Neutrophil (primary cell): ENCODE data around the gene MAJIN.
A peak's percentile ranks its signal among the peaks of the same experiment; 100 is the strongest.

Experiments
- H3K27ac ChIP-seq: fragments of 200-600 bp; sonication (generic); 2 replicates; pipeline ENCODE4 v1.5.1; 2016; ENCODE audit warnings: mild to moderate bottlenecking, moderate library complexity
- H3K27me3 ChIP-seq: fragments of 200-600 bp; sonication (generic); 2 replicates; pipeline ENCODE4 v1.6.0; 2016; ENCODE audit warnings: mild to moderate bottlenecking
- H3K36me3 ChIP-seq: fragments of 200-600 bp; sonication (generic); 2 replicates; pipeline ENCODE4 v1.5.1; 2017
- H3K4me1 ChIP-seq, 2 experiments: fragments of 200-600 bp in 1 of 2; sonication (generic) in 1 of 2; 1 replicate in 1 of 2; 2 replicates in 1 of 2; pipeline versions ENCODE4 v1.5.1 to v1.6.1; 2013 to 2016; ENCODE audit warnings: low read depth in 1 of 2, low read length in 1 of 2, mild to moderate bottlenecking in 1 of 2, moderate library complexity in 1 of 2; ENCODE audit not compliant: control insufficient read depth in 1 of 2, insufficient read depth in 1 of 2
- H3K4me3 ChIP-seq, 2 experiments: fragments of 200-600 bp in 1 of 2; sonication (generic) in 1 of 2; 1 replicate in 1 of 2; 2 replicates in 1 of 2; pipeline ENCODE4 v1.5.1; 2013 to 2016; ENCODE audit warnings: low read depth in 1 of 2, low read length in 1 of 2, mild to moderate bottlenecking in 1 of 2, moderate library complexity in 1 of 2
- H3K9me3 ChIP-seq: fragments of 200-600 bp; sonication (generic); 2 replicates; pipeline ENCODE4 v1.5.1; 2016
- TF ChIP-seq, protein P1 (sequence below): fragments of 200-600 bp; sonication (generic); IDR thresholded peaks from 2 replicates; pipeline ENCODE4 v1.5.1; 2016; ENCODE audit warnings: antibody characterized with exemption

Gene MAJIN

DNA sequence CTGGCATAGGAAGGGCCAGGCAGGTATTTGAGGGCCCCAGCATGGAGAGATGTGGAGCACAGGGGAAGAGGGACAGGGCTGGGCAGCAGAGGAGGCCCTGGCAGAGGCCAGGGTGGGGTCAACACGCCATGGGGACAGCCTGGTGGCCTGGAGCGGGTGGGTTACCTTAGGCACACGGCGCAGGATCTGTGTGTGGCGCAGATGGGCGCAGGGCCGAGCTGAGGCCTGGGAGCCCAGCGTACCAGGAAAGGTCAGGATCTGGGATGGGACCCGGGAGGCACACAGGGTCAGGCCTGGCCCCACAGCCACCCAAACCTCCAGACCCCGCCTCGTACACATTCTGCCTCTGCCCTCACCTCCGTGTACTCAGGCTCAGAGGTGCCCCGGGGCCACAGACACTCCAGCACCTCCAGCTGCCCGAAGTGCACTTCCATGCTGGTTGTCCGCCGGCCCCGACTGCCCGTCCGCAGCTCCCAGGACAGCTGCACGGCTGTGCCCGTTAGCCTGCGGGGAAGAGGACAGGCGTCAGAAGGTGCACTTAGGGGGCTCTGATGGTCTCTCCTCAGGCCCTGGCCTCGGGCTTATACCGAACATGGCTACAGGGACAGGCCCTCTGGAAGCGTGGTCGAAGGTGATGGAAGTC, 61.3 kb downstream of the MAJIN start:
- Histone ChIP-seq H3K27me3 (no peaks in the 10 kb centered on the region), H3K36me3 (peaks cover 97% of the 10 kb centered on the region), H3K9me3 (peaks cover 8% of the 10 kb centered on the region), H3K4me3 (no peak overlapping the region), H3K4me1 (peaks cover 6 to 7% of the 10 kb centered on the region in 2 experiments), H3K27ac (no peak overlapping the region)
- TF ChIP-seq, protein P1, sequence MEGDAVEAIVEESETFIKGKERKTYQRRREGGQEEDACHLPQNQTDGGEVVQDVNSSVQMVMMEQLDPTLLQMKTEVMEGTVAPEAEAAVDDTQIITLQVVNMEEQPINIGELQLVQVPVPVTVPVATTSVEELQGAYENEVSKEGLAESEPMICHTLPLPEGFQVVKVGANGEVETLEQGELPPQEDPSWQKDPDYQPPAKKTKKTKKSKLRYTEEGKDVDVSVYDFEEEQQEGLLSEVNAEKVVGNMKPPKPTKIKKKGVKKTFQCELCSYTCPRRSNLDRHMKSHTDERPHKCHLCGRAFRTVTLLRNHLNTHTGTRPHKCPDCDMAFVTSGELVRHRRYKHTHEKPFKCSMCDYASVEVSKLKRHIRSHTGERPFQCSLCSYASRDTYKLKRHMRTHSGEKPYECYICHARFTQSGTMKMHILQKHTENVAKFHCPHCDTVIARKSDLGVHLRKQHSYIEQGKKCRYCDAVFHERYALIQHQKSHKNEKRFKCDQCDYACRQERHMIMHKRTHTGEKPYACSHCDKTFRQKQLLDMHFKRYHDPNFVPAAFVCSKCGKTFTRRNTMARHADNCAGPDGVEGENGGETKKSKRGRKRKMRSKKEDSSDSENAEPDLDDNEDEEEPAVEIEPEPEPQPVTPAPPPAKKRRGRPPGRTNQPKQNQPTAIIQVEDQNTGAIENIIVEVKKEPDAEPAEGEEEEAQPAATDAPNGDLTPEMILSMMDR = no peak

DNA sequence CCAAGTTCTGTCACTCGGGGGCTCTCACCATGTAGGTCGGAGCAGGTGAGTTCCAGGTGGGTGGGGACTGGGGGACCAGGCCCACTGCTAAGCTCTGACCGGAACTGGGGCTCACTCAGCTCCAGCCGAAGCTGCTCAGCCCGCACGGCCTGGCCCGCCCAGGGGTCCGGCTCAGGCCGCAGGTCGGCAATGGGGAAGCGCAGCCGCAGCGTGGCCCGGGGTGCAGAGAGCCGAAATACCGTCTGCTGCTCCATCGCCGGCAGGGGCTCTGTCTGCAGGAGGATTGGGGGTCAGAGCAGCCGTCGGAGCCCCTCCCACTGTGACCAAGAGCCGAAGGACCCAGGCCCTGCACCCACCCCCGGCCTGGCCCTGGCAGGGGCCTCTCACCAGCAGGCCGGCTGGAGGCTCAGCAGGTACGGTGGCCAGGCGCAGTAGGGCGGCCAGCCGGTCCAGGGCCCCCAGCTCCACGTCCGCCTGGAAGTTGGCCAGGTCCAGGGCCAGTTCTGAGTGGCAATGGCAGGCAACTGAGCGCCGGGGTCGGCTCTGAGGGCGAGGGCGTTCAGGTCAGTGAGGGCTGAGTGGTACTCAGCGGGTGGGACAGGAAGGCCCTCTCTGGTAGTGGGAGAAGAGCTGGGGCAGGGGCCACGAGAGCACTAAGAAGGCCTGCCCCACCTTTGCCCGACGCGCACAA, 62.1 kb downstream of the MAJIN start:
- Histone ChIP-seq H3K27me3 (no peaks in the 10 kb centered on the region), H3K4me1 (no peaks in the 10 kb centered on the region), H3K27ac (no peak overlapping the region), H3K9me3 (peaks cover 8% of the 10 kb centered on the region), H3K4me3 (no peak overlapping the region), H3K36me3 (peaks cover 100% of the 10 kb centered on the region)
- TF ChIP-seq, protein P1 = no peak

DNA sequence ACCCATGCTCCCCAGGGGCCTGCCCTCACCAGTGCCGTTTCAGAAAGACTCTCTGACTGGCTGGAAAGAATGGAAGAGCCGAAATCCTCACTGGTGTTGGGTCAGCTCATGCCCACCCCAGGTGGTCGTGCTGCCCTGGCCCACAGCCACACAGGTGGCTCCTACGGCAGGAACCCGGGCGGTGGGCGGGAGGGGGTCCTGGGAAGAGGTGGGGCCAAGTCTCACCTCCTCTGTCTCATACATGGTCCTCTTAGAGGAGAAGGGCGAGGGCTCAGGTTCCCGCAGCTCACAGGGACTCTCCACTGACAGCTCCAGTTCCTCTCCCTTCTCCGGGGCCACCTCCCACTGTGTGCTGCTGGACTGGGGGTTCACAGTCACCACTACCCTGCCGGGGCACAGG, 63.1 kb downstream of the MAJIN start:
- Histone ChIP-seq H3K27me3 (no peaks in the 10 kb centered on the region), H3K4me3 (no peak overlapping the region), H3K9me3 (peaks cover 8% of the 10 kb centered on the region), H3K27ac (peak overlapping the region; percentile 18), H3K4me1 (no peaks in the 10 kb centered on the region), H3K36me3 (peaks cover 100% of the 10 kb centered on the region)
- TF ChIP-seq, protein P1 = no peak

DNA sequence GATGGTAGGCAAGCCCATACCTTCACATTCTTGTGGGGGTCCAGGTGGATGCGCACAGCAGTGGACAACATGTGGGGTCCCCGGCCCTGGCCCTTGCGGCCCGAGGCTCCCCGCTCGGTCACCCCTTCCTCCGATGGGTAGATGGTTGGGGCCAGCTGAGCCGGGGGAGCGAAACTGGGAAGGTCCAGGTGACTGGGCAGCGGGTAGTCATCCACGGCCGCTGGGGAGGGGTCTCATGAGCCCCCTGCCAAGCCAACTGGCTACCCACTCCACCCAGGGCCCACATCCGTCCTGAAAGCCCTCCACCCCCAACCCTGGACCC, 65.6 kb downstream of the MAJIN start:
- Histone ChIP-seq H3K27ac (no peak overlapping the region), H3K9me3 (peaks cover 8% of the 10 kb centered on the region), H3K4me1 (no peaks in the 10 kb centered on the region), H3K27me3 (no peaks in the 10 kb centered on the region), H3K4me3 (no peak overlapping the region), H3K36me3 (peaks cover 100% of the 10 kb centered on the region)
- TF ChIP-seq, protein P1 = no peak

DNA sequence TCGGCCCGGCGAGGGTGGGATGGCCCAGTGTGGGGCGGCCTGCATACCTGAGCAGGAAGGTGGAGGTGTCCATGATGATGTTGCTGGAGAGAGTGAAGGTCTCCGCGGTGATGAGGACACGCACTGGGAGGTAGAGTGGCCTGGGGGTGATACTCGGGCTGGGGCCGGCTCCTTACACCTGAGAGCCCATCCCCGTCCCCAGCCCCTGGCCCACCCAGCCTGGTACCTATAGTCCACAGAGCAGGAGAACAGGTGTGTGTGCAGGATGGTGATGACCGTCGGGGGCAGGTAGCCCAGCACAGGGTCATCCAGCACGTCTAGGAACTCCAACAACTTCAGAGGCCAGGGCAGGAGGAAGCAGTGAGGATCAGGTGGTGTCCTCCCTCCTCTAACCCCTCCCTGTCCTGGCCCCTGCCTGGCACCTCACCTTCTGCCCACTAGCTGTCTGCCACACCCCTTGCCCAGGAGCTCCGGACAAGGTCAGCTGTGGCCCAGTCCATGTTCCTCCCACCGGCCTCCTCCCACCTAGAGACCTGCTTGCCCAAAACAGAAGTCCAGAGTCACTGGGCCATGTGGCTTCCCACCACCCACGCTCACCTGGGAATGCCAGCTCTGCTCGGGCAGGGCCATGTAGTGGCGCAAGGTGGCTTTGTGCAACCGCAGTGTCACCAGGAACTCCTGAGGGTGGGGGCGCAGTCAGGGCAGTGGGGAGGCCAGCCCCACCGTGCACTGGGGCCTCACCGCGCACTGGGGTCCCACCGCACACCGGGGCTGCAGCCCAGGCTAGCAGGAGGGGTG, 66.2 kb downstream of the MAJIN start:
- Histone ChIP-seq H3K27me3 (no peaks in the 10 kb centered on the region), H3K27ac (no peak overlapping the region), H3K9me3 (peaks cover 8% of the 10 kb centered on the region), H3K36me3 (peaks cover 100% of the 10 kb centered on the region), H3K4me1 (no peaks in the 10 kb centered on the region), H3K4me3 (no peak overlapping the region)
- TF ChIP-seq, protein P1 = no peak
